Measurements from ENCODE around the gene ACOT8. TPM values are rescaled to one million over a fixed set of nuclear protein-coding genes. Genes with fewer than 3 reads are reported as not detected.
A peak's percentile ranks its signal among the peaks of the same experiment; 100 is the strongest.
"Not testable (repeated sequence)": the region's sequence is repeated elsewhere in the genome, so short reads cannot be mapped to it uniquely, and the experiment has no call there.

The ACOT8 gene
- total and polyA plus RNA-seq, 5 donors = 21.1 to 47.9 (median 31.3) TPM

DNA sequence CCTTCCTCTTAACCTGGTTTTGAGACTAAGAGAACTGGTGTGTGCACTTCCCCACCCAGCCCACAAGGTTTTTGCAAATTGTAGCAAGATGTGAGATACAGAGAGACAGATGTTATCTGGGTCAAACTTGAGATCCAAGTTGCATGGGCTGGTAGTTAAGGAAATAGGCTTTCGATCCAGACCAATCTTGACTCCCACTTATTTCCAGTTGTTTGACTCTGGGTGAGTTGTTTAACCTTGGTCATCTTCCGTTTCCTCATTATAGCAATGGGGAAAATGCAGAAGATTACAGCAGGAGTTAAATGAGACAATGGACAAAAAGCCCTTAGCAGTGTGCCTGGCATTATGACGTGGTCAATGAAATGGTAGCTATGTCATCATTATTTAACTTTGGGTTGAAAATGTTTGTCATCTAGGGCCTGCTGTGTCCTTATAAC is 21.8 kb downstream of the ACOT8 start:
- 44% methylated on average over 3 of the region's 3 CpGs for WGBS
- no peak for DNase-seq
- peak overlapping the region; percentile 50 for H3K4me3 ChIP-seq (ENCODE audit: low read length)
- ATAC-seq = no peak
- intact Hi-C loops (cut with DNase I) = loop anchor here in 1 of 4 donors (10.0 kb wide), 1 partner anchor 99 kb away; the partner anchor contains the start of gene PCIF1
- peak overlapping the region; percentile 85 for H3K27ac ChIP-seq (ENCODE audit: low read length)
- H3K9me3 ChIP-seq (ENCODE audit: control insufficient read depth, low read length) = no peaks in the 10 kb centered on the region
- H3K27me3 ChIP-seq (ENCODE audit: control insufficient read depth, insufficient read depth) = no peaks in the 10 kb centered on the region
- H3K4me1 ChIP-seq (ENCODE audit: control insufficient read depth, insufficient read depth, low read length) = peaks cover 4% of the 10 kb centered on the region

DNA sequence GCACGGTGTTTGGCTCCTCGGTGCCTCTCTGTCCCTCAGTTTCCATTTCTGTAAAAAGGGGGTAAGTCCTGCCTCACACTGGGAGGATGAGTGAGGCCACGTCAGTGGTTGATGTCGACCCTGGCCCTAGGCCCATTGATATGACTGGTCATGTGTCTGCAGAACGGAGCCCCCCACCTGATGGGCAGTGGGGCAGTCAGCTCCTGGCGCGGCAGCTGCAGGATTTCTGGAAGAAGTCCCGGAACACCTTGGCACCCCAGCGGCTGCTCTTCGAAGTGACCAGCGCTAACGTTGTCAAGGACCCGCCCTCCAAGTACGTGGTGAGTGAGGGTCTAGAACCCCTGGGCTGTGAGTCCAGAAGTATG is 22.4 kb downstream of the ACOT8 start:
- Histone ChIP-seq H3K4me1 (ENCODE audit: control insufficient read depth, insufficient read depth, low read length) (peaks cover 4% of the 10 kb centered on the region), H3K4me3 (ENCODE audit: low read length) (peak overlapping the region; percentile 50), H3K27me3 (ENCODE audit: control insufficient read depth, insufficient read depth) (no peaks in the 10 kb centered on the region), H3K9me3 (ENCODE audit: control insufficient read depth, low read length) (no peaks in the 10 kb centered on the region), H3K27ac (ENCODE audit: low read length) (peak overlapping the region; percentile 85)
- intact Hi-C loops (cut with DNase I) = loop anchor here in 1 of 4 donors (10.0 kb wide), 1 partner anchor 100 kb away; the partner anchor contains the start of gene PCIF1
- 51% methylated on average over 14 of the region's 14 CpGs for WGBS
- ATAC-seq = no peak
- peak; percentile 36 to 72 (median 61) for DNase-seq

- ATAC-seq = peak; percentile 88 to 89
- H3K4me1 ChIP-seq (ENCODE audit: control insufficient read depth, insufficient read depth, low read length) = peaks cover 4% of the 10 kb centered on the region
Observed at GRCh38 chr20:45833883-45834796, 23.1 kb downstream of the ACOT8 start.

DNA sequence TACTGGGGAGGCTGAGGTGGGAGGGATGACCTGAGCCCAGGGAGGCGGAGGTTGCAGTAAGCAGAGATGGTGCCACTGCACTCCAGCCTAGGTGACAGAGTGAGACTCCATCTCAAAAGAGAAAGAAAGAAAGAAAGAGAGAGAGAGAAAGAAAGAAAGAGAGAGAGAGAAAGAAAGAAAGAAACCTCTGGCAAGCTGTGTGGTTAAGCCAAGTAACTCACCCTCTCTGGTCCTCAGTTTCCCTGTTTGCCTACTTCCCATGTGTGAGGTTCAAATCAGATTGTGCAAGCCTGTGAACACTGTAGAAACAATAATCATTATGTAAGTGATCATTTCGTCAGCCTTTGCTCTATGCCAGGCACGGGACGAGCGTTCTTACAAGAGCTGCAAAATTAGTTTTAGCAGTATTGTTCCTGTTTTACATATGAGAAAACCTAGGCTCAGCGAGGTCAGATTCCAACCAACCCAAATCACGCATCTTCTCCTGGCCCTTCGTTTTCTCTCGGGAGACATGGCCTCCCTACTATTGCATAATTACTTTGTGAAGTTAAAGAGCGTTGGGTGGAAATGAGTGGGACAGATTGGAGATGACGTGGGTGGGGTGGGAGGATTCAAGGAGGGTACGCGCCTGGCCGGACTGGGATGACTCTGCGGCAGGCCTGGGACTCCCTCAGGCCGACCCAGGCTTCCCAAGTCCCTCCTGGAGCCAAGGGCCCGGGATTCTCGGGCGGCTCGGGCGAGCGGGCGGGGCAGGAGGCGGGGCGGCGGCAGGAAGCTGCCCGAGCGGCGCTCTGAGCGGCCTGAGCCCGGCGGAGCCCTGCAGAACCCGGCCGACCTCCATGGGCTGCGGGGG is 23.9 kb downstream of the ACOT8 start, which contains the start of gene SNX21:
Gene SNX21 (plus strand): TSS at position 770 of the 853 bp plus-strand sequence. CDS start 121 bp downstream, outside the sequence.
- Histone ChIP-seq H3K9me3 (ENCODE audit: control insufficient read depth, low read length) (no peaks in the 10 kb centered on the region), H3K4me1 (ENCODE audit: control insufficient read depth, insufficient read depth, low read length) (peaks cover 7% of the 10 kb centered on the region), H3K27ac (ENCODE audit: low read length) (peak within 1 kb of the TSS; percentile 85), H3K27me3 (ENCODE audit: control insufficient read depth, insufficient read depth) (no peaks in the 10 kb centered on the region), H3K4me3 (ENCODE audit: low read length) (peak within 1 kb of the TSS; percentile 50)
- DNase-seq (peak; percentile 94 to 96 (median 96)), ATAC-seq (peak; percentile 93 to 94)
- 4% methylated on average over 35 of the region's 35 CpGs for WGBS
- intact Hi-C loops (cut with DNase I) = loop anchor here in 1 of 4 donors (10.0 kb wide), 1 partner anchor 102 kb away; the partner anchor contains the start of gene PCIF1

More at GRCh38 chr20:45833883-45834796, 23.1 kb downstream of the ACOT8 start:
- H3K27ac ChIP-seq (ENCODE audit: low read length) = peak overlapping the region; percentile 85
- intact Hi-C loops (cut with DNase I) = loop anchor here in 1 of 4 donors (10.0 kb wide), 1 partner anchor 101 kb away; the partner anchor contains the start of gene PCIF1
- no peaks in the 10 kb centered on the region for H3K9me3 ChIP-seq (ENCODE audit: control insufficient read depth, low read length)
- H3K4me3 ChIP-seq (ENCODE audit: low read length) = peak overlapping the region; percentile 50
- no peaks in the 10 kb centered on the region for H3K27me3 ChIP-seq (ENCODE audit: control insufficient read depth, insufficient read depth)
- 2% methylated on average over 71 of the region's 71 CpGs for WGBS
- DNase-seq = peak; percentile 80 to 94 (median 92)

- 77% methylated on average over 4 of the region's 4 CpGs for WGBS
- no peak for ATAC-seq
- H3K4me1 ChIP-seq (ENCODE audit: control insufficient read depth, insufficient read depth, low read length) = peaks cover 7% of the 10 kb centered on the region
- no peaks in the 10 kb centered on the region for H3K9me3 ChIP-seq (ENCODE audit: control insufficient read depth, low read length)
- intact Hi-C loops (cut with DNase I) = loop anchor here in 1 of 4 donors (10.0 kb wide), 1 partner anchor 102 kb away; the partner anchor contains the start of gene PCIF1
- no peaks in the 10 kb centered on the region for H3K27me3 ChIP-seq (ENCODE audit: control insufficient read depth, insufficient read depth)
- peak overlapping the region; percentile 85 for H3K27ac ChIP-seq (ENCODE audit: low read length)
- DNase-seq = no peak
- no peak overlapping the region for H3K4me3 ChIP-seq (ENCODE audit: low read length)
Observed at GRCh38 chr20:45832619-45833018, 24.6 kb downstream of the ACOT8 start.

GRCh38 chr20:45829673-45830106 is 27.5 kb downstream of the ACOT8 start:
- H3K27me3 ChIP-seq (ENCODE audit: control insufficient read depth, insufficient read depth); H3K27ac ChIP-seq (ENCODE audit: low read length); H3K4me1 ChIP-seq (ENCODE audit: control insufficient read depth, insufficient read depth, low read length); ATAC-seq; DNase-seq; H3K4me3 ChIP-seq (ENCODE audit: low read length); H3K9me3 ChIP-seq (ENCODE audit: control insufficient read depth, low read length): not testable (repeated sequence)
- intact Hi-C loops (cut with DNase I) = loop anchor here in 2 of 4 donors (10.0 kb wide), 2 partner anchors 105 to 135 kb away; partner anchors contain the start of gene PCIF1 (in 1 of the 2)
- 85% methylated on average over 4 of the region's 4 CpGs for WGBS

GRCh38 chr20:45828589-45828988 is 28.6 kb downstream of the ACOT8 start:
- H3K27ac ChIP-seq (ENCODE audit: low read length) = peak overlapping the region; percentile 70
- no peaks in the 10 kb centered on the region for H3K9me3 ChIP-seq (ENCODE audit: control insufficient read depth, low read length)
- peak in 2 of 3 donors; percentile 43 to 70 for DNase-seq
- no peak overlapping the region for H3K4me3 ChIP-seq (ENCODE audit: low read length)
- peaks cover 7% of the 10 kb centered on the region for H3K4me1 ChIP-seq (ENCODE audit: control insufficient read depth, insufficient read depth, low read length)
- 26% methylated on average over 2 of the region's 2 CpGs for WGBS
- ATAC-seq = no peak
- intact Hi-C loops (cut with DNase I) = loop anchor here in 1 of 4 donors (10.0 kb wide), 1 partner anchor 136 kb away; no protein-coding TSS in a partner anchor
- H3K27me3 ChIP-seq (ENCODE audit: control insufficient read depth, insufficient read depth) = no peaks in the 10 kb centered on the region

GRCh38 chr20:45827712-45828111 is 29.5 kb downstream of the ACOT8 start:
- Histone ChIP-seq H3K4me1 (ENCODE audit: control insufficient read depth, insufficient read depth, low read length) (peaks cover 10% of the 10 kb centered on the region), H3K9me3 (ENCODE audit: control insufficient read depth, low read length) (no peaks in the 10 kb centered on the region), H3K27ac (ENCODE audit: low read length) (no peak overlapping the region), H3K4me3 (ENCODE audit: low read length) (no peak overlapping the region), H3K27me3 (ENCODE audit: control insufficient read depth, insufficient read depth) (no peaks in the 10 kb centered on the region)
- no peak for ATAC-seq
- no peak for DNase-seq
- intact Hi-C loops (cut with DNase I) = loop anchor here in 1 of 4 donors (10.0 kb wide), 1 partner anchor 137 kb away; no protein-coding TSS in a partner anchor
- WGBS = 88% methylated on average over 6 of the region's 6 CpGs

- DNase-seq (no peak), ATAC-seq (no peak)
- Histone ChIP-seq H3K27ac (ENCODE audit: low read length) (peak within 1 kb of the TSS; percentile 2), H3K27me3 (ENCODE audit: control insufficient read depth, insufficient read depth) (no peaks in the 10 kb centered on the region), H3K4me1 (ENCODE audit: control insufficient read depth, insufficient read depth, low read length) (peaks cover 10% of the 10 kb centered on the region), H3K4me3 (ENCODE audit: low read length) (no peak within 1 kb of the TSS), H3K9me3 (ENCODE audit: control insufficient read depth, low read length) (no peaks in the 10 kb centered on the region)
- 85% methylated on average over 8 of the region's 8 CpGs for WGBS
- intact Hi-C loops (cut with DNase I) = loop anchor here in 1 of 4 donors (10.0 kb wide), 1 partner anchor 138 kb away; no protein-coding TSS in a partner anchor
Observed at GRCh38 chr20:45827030-45827652, 30.1 kb downstream of the ACOT8 start, which contains the start of gene TNNC2. TNNC2 (minus strand) TSS chr20:45827312; CDS start chr20:45827248, 64 bp downstream.

Data from right cardiac atrium (tissue), 5 donors.